GM18526 (cell line): ENCODE measurements around the gene PTPRD.

Experiments used
- POLR2A ChIP-seq: IDR thresholded peaks from 3 replicates; pipeline ENCODE4 v1.6.1; 2011; ENCODE audit not compliant: insufficient read length; ENCODE audit errors: extremely low read depth

PTPRD gene

DNA sequence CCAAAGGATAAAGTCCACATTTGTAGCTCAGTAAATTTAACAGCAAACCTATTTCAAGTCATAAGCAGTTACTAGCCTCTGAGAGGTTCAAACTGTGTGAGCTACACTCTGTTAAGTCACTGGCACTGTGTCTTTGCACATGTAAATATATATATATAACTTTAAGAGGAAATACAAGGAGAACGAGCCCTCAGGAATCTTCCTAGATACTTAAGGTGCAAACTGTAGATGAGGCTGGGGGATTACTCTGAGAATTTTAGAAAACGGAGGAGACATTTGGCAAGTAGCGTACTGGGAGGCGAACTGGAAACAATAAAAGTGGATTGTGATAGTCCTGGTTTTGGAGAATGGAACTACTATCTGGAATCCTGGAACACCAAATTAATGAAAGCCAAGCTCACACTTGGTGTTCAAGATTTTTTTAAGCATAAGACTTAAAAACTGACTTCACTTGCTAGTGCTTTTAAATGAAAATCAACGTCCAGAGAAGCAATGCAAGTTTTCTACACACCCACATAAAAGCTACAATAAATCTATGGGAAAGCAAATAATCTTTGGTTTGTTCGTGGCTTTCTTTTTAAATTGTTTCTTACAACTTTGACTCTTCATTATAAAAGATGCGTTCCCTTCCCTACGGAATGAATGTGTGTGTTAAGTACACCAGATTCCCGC lies 1756.3 kb downstream of the PTPRD start:
- no peak for TF ChIP-seq POLR2A

GRCh38 chr9:8855046-8855445 lies 1757.8 kb downstream of the PTPRD start:
- no peak for TF ChIP-seq POLR2A

GRCh38 chr9:8852301-8852864 lies 1760.4 kb downstream of the PTPRD start:
- no peak for TF ChIP-seq POLR2A

- TF ChIP-seq POLR2A: no peak
Observed at GRCh38 chr9:8850914-8851313, 1761.9 kb downstream of the PTPRD start.

GRCh38 chr9:8845808-8846207 lies 1767.0 kb downstream of the PTPRD start:
- TF ChIP-seq POLR2A: no peak

GRCh38 chr9:8845376-8845775 lies 1767.4 kb downstream of the PTPRD start:
- TF ChIP-seq POLR2A: no peak

DNA sequence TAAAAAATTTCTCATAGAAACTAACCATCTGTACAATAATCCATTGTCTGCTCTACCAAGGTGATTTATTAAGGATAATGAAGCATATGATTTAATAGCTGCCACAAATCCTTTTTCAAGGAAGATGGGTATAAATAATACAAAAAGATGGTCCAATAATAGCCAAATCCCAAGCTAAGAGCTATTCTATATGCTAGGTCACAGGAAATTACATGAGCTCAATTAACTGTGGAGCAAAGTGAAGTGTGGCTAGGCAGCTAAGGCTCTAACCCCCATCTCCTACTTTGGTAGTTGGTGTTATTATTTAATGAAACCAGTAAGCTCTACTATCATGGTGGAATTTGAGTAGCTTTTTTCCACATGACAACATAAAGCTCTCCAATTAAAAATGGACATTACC lies 1768.3 kb downstream of the PTPRD start:
- TF ChIP-seq POLR2A: no peak

GRCh38 chr9:8842402-8843193 lies 1770.2 kb downstream of the PTPRD start:
- no peak for TF ChIP-seq POLR2A

GRCh38 chr9:8838136-8838535 lies 1774.7 kb downstream of the PTPRD start:
- TF ChIP-seq POLR2A: no peak

DNA sequence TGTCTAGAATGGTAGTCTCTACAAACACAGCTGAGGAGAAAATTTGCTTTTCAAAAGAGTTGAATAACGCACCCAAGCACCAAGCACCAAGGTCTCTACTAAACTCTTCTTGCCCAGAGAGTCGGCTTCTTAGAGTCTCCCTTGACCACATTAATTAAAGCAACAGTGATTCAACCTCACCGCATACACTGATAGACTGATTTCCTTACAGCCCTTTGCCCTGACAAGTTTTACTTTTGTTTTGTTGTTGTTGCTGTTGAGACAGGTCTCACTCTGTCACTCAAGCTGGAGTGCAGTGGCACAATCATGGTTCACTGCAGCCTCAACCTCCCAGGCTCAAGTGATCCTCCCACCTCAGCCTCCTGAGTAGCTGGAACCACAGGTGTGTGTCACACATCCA lies 1777.5 kb downstream of the PTPRD start:
- no peak for TF ChIP-seq POLR2A

DNA sequence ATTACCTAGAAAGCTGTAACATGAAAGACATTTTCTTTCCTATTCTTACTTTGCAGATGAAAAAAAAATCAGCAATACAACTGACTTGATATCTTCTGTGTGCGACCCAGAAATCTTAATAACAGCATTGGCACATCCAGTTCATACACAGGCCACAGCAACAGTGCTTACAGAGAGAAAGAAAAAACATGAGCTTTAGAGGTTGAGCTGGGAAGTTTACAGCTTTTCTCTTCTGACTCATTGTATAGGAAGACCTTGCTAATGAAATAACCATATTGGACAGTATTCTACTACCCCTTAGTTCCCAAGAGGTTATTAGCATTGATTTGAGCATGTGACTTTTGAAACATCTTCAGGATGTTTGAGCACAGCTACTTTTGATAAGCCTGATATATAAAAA lies 1779.8 kb downstream of the PTPRD start:
- no peak for TF ChIP-seq POLR2A

- no peak for TF ChIP-seq POLR2A
Observed at GRCh38 chr9:8832386-8832785, 1780.4 kb downstream of the PTPRD start.

DNA sequence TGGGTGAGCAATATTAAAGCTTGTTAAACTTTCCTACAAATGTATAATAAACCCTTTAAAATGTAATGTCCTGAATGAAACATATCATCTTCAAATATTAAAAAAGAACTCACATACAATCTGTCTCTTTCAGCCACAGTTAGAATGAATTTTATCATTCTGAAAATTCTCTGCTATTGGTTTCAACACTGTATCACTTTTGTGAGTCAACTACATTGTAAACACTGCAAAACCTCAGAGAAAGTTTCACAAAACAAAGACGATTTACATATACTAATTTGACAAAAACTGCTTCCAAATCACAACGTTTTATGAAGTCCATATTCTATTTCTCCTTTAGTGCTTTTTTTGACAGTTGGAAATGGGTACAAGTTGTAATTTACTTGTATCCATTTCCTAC lies 1781.2 kb downstream of the PTPRD start:
- no peak for TF ChIP-seq POLR2A

DNA sequence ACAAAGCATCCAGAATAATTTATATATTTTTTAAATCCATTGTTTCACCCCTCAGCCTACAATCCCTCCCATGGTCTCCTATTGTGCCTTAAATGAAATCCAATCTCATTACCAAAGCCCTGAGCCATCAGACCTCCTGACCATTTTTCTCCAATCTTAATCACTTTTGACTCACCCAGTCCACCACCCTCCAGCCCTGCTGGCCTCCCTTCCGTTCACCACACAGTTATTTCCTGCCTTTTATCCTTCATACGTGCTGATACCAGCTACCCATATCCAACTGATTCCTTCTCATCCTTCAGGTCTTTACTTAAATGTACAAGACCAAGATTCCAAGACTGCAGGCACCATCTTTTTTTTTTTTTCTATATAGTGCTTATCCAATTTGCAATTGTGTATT lies 1786.5 kb downstream of the PTPRD start:
- TF ChIP-seq POLR2A: no peak

DNA sequence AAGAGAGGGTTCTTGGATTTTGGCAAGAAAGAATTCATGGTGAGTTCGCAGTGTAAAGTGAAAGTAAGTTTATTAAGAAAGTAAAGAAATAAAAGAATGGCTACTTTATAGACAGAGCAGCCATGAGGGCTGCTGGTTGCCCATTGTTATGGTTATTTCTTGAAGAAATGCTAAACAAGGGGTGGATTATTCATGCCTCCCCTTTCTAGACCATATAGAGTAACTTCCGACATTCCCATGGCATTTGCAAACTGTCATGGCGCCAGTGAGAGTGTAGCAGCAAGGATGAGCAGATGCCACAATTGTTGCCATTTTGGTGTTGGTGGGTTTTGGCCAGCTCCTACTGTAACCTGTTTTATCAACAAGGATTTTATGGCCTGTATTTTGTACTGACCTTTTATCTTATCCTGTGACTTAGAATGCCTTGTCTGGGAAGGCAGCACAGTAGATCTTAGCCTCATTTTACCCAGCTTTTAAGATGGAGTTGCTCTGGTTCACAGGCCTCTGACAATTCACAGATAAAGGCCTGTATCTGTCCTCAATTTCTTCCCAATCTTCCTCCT lies 1787.1 kb downstream of the PTPRD start:
- TF ChIP-seq POLR2A: no peak
